MM.1S (cell line): ENCODE measurements around the gene CDC37.

Experiments used
- EZH2 ChIP-seq: fragments of 300-600 bp; sonication (generic); optimal IDR thresholded peaks from 2 replicates; pipeline ENCODE3; 2017; ENCODE audit warnings: low read depth, mild to moderate bottlenecking, antibody characterized with exemption, low read length, mixed read lengths
- EZH2phosphoT487 ChIP-seq: fragments of 300-600 bp; sonication (generic); IDR thresholded peaks from 2 replicates; pipeline ENCODE4 v1.6.1; 2018; ENCODE audit warnings: antibody characterized with exemption, low read length
- TF ChIP-seq, protein P1 (sequence below): fragments of 300-600 bp; sonication (generic); IDR thresholded peaks from 2 replicates; pipeline ENCODE4 v1.5.1; 2016; ENCODE audit warnings: antibody characterized with exemption, low read length, mixed read lengths

DNA sequence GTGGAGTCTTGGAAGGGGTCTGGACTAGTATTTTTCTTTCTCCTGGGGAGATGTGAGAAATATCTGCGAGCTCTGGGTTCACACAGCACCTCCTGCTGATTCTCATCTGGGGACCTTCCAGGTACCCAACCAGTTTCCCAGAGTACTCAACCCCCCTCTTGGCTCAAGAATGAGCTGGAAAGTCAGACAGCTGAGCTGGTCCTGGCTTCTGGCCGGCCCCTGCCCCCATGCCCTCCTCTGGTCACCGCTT is 14.8 kb upstream of the CDC37 start:
- TF ChIP-seq, protein P1, sequence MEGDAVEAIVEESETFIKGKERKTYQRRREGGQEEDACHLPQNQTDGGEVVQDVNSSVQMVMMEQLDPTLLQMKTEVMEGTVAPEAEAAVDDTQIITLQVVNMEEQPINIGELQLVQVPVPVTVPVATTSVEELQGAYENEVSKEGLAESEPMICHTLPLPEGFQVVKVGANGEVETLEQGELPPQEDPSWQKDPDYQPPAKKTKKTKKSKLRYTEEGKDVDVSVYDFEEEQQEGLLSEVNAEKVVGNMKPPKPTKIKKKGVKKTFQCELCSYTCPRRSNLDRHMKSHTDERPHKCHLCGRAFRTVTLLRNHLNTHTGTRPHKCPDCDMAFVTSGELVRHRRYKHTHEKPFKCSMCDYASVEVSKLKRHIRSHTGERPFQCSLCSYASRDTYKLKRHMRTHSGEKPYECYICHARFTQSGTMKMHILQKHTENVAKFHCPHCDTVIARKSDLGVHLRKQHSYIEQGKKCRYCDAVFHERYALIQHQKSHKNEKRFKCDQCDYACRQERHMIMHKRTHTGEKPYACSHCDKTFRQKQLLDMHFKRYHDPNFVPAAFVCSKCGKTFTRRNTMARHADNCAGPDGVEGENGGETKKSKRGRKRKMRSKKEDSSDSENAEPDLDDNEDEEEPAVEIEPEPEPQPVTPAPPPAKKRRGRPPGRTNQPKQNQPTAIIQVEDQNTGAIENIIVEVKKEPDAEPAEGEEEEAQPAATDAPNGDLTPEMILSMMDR, result no peak
- TF ChIP-seq EZH2 (no peak), EZH2phosphoT487 (no peak)
